ENCODE data around the gene TTC16. TPM values are rescaled to one million over a fixed set of nuclear protein-coding genes. Genes with fewer than 3 reads are reported as not detected.
A peak's percentile ranks its signal among the peaks of the same experiment; 100 is the strongest.

TTC16 gene
- total and polyA plus RNA-seq, 2 donors (not counting 3 experiments of a cell fraction or from before 2014, with no cell fraction given), result not detected

DNA sequence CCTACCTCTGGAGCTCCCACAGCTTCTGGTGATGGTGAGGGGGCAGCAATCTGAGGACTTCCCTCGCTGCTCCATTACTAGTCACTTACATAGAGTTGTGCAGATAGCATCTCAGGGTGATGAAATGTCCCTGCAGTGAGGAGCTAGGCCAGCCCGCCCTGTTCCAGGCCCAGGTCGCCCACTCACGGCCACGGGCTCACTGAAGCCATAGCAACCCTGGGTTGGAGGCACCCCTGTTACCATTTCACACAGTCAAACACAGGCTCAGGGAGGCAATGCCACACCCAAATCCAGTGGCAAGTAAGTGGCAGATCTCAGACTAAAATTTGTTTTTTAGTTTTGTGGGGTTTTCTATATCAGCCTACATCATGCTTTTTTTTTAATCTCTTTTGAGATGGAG is 43.0 kb downstream of the TTC16 start:
- ChIA-PET POLR2A (interaction anchor here (1.4 to 1.7 kb wide), 2 partner anchors 12 to 24 kb away, joined by 3 to 6 read pairs; no protein-coding TSS in a partner anchor), CTCF (interaction anchor here (0.6 to 0.9 kb wide), 2 partner anchors 24 to 108 kb away, joined by 3 read pairs; partner anchors contain the start of gene TOR2A)
- peaks cover 42% of the 10 kb centered on the region for H3K4me1 ChIP-seq (ENCODE audit: control insufficient read depth, extremely low read depth, insufficient read depth, low read length)
- FAIRE-seq (no peak), DNase-seq (ENCODE audit: low read depth, low spot score) (no peak)
- BruUV-seq (replicated peaks), result no TSS peak
- no peaks in the 10 kb centered on the region for H3K9me3 ChIP-seq (replicated peaks; ENCODE audit: control insufficient read depth, insufficient read depth, low read length)
- no peaks in the 10 kb centered on the region for H3K9me1 ChIP-seq (replicated peaks; ENCODE audit: control insufficient read depth, extremely low read depth, insufficient read depth, low read length)
- H3K9ac ChIP-seq (replicated peaks; ENCODE audit: extremely low read depth, insufficient read depth, low read length), result no peak overlapping the region
- H2AFZ ChIP-seq (ENCODE audit: low read depth, low read length), result no peak overlapping the region
- no peaks in the 10 kb centered on the region for H4K20me1 ChIP-seq (replicated peaks; ENCODE audit: control insufficient read depth, extremely low read depth, insufficient read depth, low read length)
- TF ChIP-seq, protein P1, sequence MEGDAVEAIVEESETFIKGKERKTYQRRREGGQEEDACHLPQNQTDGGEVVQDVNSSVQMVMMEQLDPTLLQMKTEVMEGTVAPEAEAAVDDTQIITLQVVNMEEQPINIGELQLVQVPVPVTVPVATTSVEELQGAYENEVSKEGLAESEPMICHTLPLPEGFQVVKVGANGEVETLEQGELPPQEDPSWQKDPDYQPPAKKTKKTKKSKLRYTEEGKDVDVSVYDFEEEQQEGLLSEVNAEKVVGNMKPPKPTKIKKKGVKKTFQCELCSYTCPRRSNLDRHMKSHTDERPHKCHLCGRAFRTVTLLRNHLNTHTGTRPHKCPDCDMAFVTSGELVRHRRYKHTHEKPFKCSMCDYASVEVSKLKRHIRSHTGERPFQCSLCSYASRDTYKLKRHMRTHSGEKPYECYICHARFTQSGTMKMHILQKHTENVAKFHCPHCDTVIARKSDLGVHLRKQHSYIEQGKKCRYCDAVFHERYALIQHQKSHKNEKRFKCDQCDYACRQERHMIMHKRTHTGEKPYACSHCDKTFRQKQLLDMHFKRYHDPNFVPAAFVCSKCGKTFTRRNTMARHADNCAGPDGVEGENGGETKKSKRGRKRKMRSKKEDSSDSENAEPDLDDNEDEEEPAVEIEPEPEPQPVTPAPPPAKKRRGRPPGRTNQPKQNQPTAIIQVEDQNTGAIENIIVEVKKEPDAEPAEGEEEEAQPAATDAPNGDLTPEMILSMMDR (IDR thresholded peaks at IDR 0.05; ENCODE audit: extremely low read depth in 1 of 2, insufficient read depth in 1 of 2, low read depth in 1 of 2, low read length in 2 of 2), result no peak
- H3K27ac ChIP-seq (ENCODE audit: insufficient read depth, low read depth, low read length), result no peak overlapping the region
- peaks cover 6 to 20% of the 10 kb centered on the region in 2 experiments for H3K36me3 ChIP-seq (ENCODE audit: control insufficient read depth in 2 of 2, extremely low read depth in 1 of 2, insufficient read depth in 2 of 2, low read length in 2 of 2)
- no peak overlapping the region for H3K4me2 ChIP-seq (ENCODE audit: insufficient read depth, low read length)
- intact Hi-C loops (cut with micrococcal nuclease), result no loop called here
- H3K79me2 ChIP-seq (ENCODE audit: control insufficient read depth, insufficient read depth, low read length), result peaks cover 41% of the 10 kb centered on the region
- no peaks in the 10 kb centered on the region for H3K27me3 ChIP-seq (ENCODE audit: control insufficient read depth in 2 of 2, insufficient read depth in 2 of 2, low read length in 2 of 2)
- dilution Hi-C loops (cut with MboI; ENCODE audit: extremely low pct_ligation_motif_present, low sequenced_read_pairs), result no loop called here
- H3K4me3 ChIP-seq (replicated peaks in 1 of 3; ENCODE audit: insufficient read depth in 1 of 3, low read depth in 1 of 3, low read length in 3 of 3), result no peak overlapping the region

DNA sequence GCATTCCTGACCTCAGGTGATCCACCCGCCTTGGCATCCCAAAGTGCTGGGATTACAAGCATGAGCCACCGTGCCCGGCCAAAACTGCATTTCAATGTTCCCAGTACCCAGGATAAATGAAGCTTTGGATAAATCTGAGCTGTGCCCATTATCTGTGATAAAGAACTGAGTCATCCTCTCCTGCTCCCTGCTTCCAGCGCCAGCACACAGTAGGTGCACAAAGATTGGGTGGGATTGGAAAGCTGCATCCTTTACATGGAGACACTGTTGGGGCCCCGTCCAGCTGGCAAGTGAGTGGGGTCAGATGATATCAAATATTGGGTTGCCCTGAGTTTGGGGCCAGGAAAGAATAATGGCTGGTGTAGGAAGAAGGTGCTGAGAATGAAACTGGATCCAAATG is 45.2 kb downstream of the TTC16 start:
- Histone ChIP-seq H3K4me3 (replicated peaks in 1 of 3; ENCODE audit: insufficient read depth in 1 of 3, low read depth in 1 of 3, low read length in 3 of 3) (no peak overlapping the region), H3K9me1 (replicated peaks; ENCODE audit: control insufficient read depth, extremely low read depth, insufficient read depth, low read length) (no peaks in the 10 kb centered on the region), H3K9ac (replicated peaks; ENCODE audit: extremely low read depth, insufficient read depth, low read length) (peak overlapping the region; percentile 70), H3K4me2 (ENCODE audit: insufficient read depth, low read length) (peak overlapping the region; percentile 4), H2AFZ (ENCODE audit: low read depth, low read length) (no peak overlapping the region), H3K27ac (ENCODE audit: insufficient read depth, low read depth, low read length) (peak overlapping the region; percentile 95), H3K36me3 (ENCODE audit: control insufficient read depth in 2 of 2, extremely low read depth in 1 of 2, insufficient read depth in 2 of 2, low read length in 2 of 2) (peaks cover 7 to 24% of the 10 kb centered on the region in 2 experiments), H3K27me3 (ENCODE audit: control insufficient read depth in 2 of 2, insufficient read depth in 2 of 2, low read length in 2 of 2) (no peaks in the 10 kb centered on the region), H3K79me2 (ENCODE audit: control insufficient read depth, insufficient read depth, low read length) (peaks cover 37% of the 10 kb centered on the region), H3K4me1 (ENCODE audit: control insufficient read depth, extremely low read depth, insufficient read depth, low read length) (peaks cover 53% of the 10 kb centered on the region), H3K9me3 (replicated peaks; ENCODE audit: control insufficient read depth, insufficient read depth, low read length) (no peaks in the 10 kb centered on the region), H4K20me1 (replicated peaks; ENCODE audit: control insufficient read depth, extremely low read depth, insufficient read depth, low read length) (no peaks in the 10 kb centered on the region)
- DNase-seq (ENCODE audit: low read depth, low spot score) (no peak), FAIRE-seq (no peak)
- POLR2A ChIA-PET, result interaction anchor here (3.0 kb wide), 1 partner anchor 10 kb away, joined by 18 read pairs; no protein-coding TSS in a partner anchor
- TF ChIP-seq POLR2A (IDR thresholded peaks at IDR 0.05; ENCODE audit: low read depth, low read length) (no peak), MYC (IDR thresholded peaks at IDR 0.05; ENCODE audit: low read depth, low read length) (no peak), JUN (IDR thresholded peaks at IDR 0.05; ENCODE audit: borderline replicate concordance, insufficient read depth, insufficient read length, low read depth) (no peak), EZH2 (IDR thresholded peaks at IDR 0.05; ENCODE audit: borderline replicate concordance, low read depth, low read length, severe bottlenecking) (no peak), GATA2 (IDR thresholded peaks at IDR 0.05; ENCODE audit: insufficient read depth, insufficient read length, low read depth, low read length) (no peak), POLR2AphosphoS5 (IDR thresholded peaks at IDR 0.05; ENCODE audit: insufficient read depth, low read depth, low read length) (no peak), FOS (IDR thresholded peaks at IDR 0.05; ENCODE audit: borderline replicate concordance, insufficient read depth, low read length) (no peak)
- TF ChIP-seq, protein P1 (IDR thresholded peaks at IDR 0.05; ENCODE audit: extremely low read depth in 1 of 2, insufficient read depth in 1 of 2, low read depth in 1 of 2, low read length in 2 of 2), result no peak
- TF ChIP-seq, protein P2, sequence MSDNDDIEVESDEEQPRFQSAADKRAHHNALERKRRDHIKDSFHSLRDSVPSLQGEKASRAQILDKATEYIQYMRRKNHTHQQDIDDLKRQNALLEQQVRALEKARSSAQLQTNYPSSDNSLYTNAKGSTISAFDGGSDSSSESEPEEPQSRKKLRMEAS (IDR thresholded peaks at IDR 0.05; ENCODE audit: insufficient read depth, insufficient read length), result no peak
- CTCF ChIA-PET, result interaction anchor here (0.7 to 11.3 kb wide), 6 partner anchors 9 to 109 kb away, joined by 3 to 167 read pairs (median 4); partner anchors contain the start of genes CDK9, SH2D3C and TOR2A
- intact Hi-C loops (cut with micrococcal nuclease), result no loop called here
- dilution Hi-C loops (cut with MboI; ENCODE audit: extremely low pct_ligation_motif_present, low sequenced_read_pairs), result no loop called here
- TSS peak; percentile 5 for BruUV-seq (replicated peaks)
